Neural progenitor cell (in vitro differentiated cells): ENCODE results near the gene SMIM1.

Experiments
- CTCF ChIP-seq: fragments of 200-600 bp; sonication (generic); IDR thresholded peaks from 2 replicates; pipeline ENCODE4 v1.5.1; 2017; ENCODE audit warnings: antibody characterized with exemption, mild to moderate bottlenecking
- EZH2 ChIP-seq: fragments of 200-600 bp; sonication (generic); IDR thresholded peaks from 2 replicates; pipeline ENCODE4 v1.6.1; 2017; ENCODE audit warnings: antibody characterized with exemption, mild to moderate bottlenecking, moderate library complexity
- EZH2phosphoT487 ChIP-seq: fragments of 200-600 bp; sonication (generic); IDR thresholded peaks from 2 replicates; pipeline ENCODE4 v1.6.1; 2017; ENCODE audit warnings: antibody characterized with exemption

GRCh38 chr1:3736131-3736561 lies 36.4 kb upstream of the SMIM1 start:
- TF ChIP-seq CTCF (no peak), EZH2 (no peak), EZH2phosphoT487 (no peak)
